Measurements from ENCODE around the gene SIGLEC15.
"Not testable (repeated sequence)": the region's sequence is repeated elsewhere in the genome, so short reads cannot be mapped to it uniquely, and the experiment has no call there.

Gene SIGLEC15

GRCh38 chr18:45805551-45805950, 19.9 kb upstream of the SIGLEC15 start:
- Histone ChIP-seq H3K79me2 (ENCODE audit: low read length) (no peaks in the 10 kb centered on the region), H3K9me3 (replicated peaks; ENCODE audit: insufficient read depth, low read length) (no peaks in the 10 kb centered on the region), H2AFZ (ENCODE audit: low read length) (no peak overlapping the region), H3K4me2 (ENCODE audit: low read depth, low read length) (no peak overlapping the region), H3K9ac (ENCODE audit: low read length) (no peak overlapping the region), H3K4me3 (ENCODE audit: low read length) (no peak overlapping the region), H3K4me1 (ENCODE audit: low read length) (no peaks in the 10 kb centered on the region), H3F3A (ENCODE audit: insufficient read depth, low read length) (no peaks in the 10 kb centered on the region), H3K27ac (ENCODE audit: low read length) (no peak overlapping the region), H3K36me3 (replicated peaks; ENCODE audit: insufficient read depth, low read length) (no peaks in the 10 kb centered on the region), H4K20me1 (ENCODE audit: insufficient read depth, low read length) (no peaks in the 10 kb centered on the region), H3K27me3 (replicated peaks; ENCODE audit: insufficient read depth, low read length) (no peaks in the 10 kb centered on the region), H3K9me2 (replicated peaks; ENCODE audit: insufficient read depth, low read length) (no peaks in the 10 kb centered on the region)
- DNase-seq, result no peak
- TF ChIP-seq EZH2phosphoT487 (IDR thresholded peaks at IDR 0.05; ENCODE audit: low read length) (no peak), CTCF (IDR thresholded peaks at IDR 0.05; ENCODE audit: low read length) (no peak), EZH2 (optimal IDR thresholded peaks at IDR 0.05; ENCODE audit: low read depth, low read length) (no peak)

GRCh38 chr18:45806226-45806625, 19.2 kb upstream of the SIGLEC15 start:
- H3K27ac ChIP-seq (ENCODE audit: low read length), result no peak overlapping the region
- no peaks in the 10 kb centered on the region for H3F3A ChIP-seq (ENCODE audit: insufficient read depth, low read length)
- no peak overlapping the region for H3K9ac ChIP-seq (ENCODE audit: low read length)
- no peak overlapping the region for H3K4me3 ChIP-seq (ENCODE audit: low read length)
- no peaks in the 10 kb centered on the region for H3K36me3 ChIP-seq (replicated peaks; ENCODE audit: insufficient read depth, low read length)
- no peaks in the 10 kb centered on the region for H3K9me2 ChIP-seq (replicated peaks; ENCODE audit: insufficient read depth, low read length)
- no peak overlapping the region for H2AFZ ChIP-seq (ENCODE audit: low read length)
- TF ChIP-seq EZH2 (optimal IDR thresholded peaks at IDR 0.05; ENCODE audit: low read depth, low read length) (no peak), CTCF (IDR thresholded peaks at IDR 0.05; ENCODE audit: low read length) (no peak), EZH2phosphoT487 (IDR thresholded peaks at IDR 0.05; ENCODE audit: low read length) (no peak)
- H3K79me2 ChIP-seq (ENCODE audit: low read length), result no peaks in the 10 kb centered on the region
- H4K20me1 ChIP-seq (ENCODE audit: insufficient read depth, low read length), result no peaks in the 10 kb centered on the region
- no peak overlapping the region for H3K4me2 ChIP-seq (ENCODE audit: low read depth, low read length)
- H3K9me3 ChIP-seq (replicated peaks; ENCODE audit: insufficient read depth, low read length), result no peaks in the 10 kb centered on the region
- no peak for DNase-seq
- no peaks in the 10 kb centered on the region for H3K27me3 ChIP-seq (replicated peaks; ENCODE audit: insufficient read depth, low read length)
- no peaks in the 10 kb centered on the region for H3K4me1 ChIP-seq (ENCODE audit: low read length)

DNA sequence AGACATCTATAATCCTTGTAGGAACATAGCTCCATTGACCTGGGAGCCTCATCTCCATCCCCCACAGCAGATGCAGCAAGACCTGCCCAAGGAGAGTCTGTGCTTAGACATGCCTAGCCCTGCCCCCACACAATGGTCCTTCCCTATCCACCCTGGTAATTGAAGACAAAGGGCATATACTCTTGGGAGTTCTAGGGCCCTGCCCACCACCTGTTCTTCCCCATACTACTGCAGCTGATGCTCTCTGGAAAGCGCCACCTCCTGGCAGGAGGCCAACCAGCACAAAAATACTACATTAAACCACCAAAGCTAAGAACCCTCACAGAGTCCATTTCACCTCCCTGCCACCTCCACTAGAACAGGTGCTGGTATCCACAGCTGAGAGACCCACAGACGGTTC, 18.3 kb upstream of the SIGLEC15 start:
- DNase-seq, result not testable (repeated sequence)

DNA sequence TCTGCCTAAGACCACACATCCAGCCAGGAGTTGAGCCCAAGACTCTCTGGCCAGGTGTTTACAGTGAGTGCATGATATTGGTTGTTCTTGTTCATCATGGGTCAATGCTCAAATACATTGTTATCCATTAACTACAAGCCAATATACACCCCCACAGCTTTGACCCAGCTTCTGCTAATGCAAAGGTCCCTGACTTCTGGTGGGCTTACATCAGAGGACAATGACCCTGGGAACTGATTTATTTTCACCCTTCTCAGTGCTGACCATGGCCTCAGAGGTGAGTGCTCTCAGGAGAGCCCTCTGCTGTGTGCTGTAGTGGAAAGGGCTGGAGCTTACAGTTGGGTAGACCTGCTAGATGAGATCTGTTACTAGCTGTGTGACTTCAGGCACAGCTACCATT, 10.7 kb upstream of the SIGLEC15 start:
- H3F3A ChIP-seq (ENCODE audit: insufficient read depth, low read length); H3K27me3 ChIP-seq (replicated peaks; ENCODE audit: insufficient read depth, low read length): not testable (repeated sequence)

More for the DNA sequence above, 18.3 kb upstream of the SIGLEC15 start:
- not testable (repeated sequence) for H3K9ac ChIP-seq (ENCODE audit: low read length); H4K20me1 ChIP-seq (ENCODE audit: insufficient read depth, low read length); H3K27ac ChIP-seq (ENCODE audit: low read length); H3K4me1 ChIP-seq (ENCODE audit: low read length); H3K79me2 ChIP-seq (ENCODE audit: low read length); H3K9me3 ChIP-seq (replicated peaks; ENCODE audit: insufficient read depth, low read length); H3K4me3 ChIP-seq (ENCODE audit: low read length); H3K9me2 ChIP-seq (replicated peaks; ENCODE audit: insufficient read depth, low read length); H3K27me3 ChIP-seq (replicated peaks; ENCODE audit: insufficient read depth, low read length); H3K36me3 ChIP-seq (replicated peaks; ENCODE audit: insufficient read depth, low read length); H3K4me2 ChIP-seq (ENCODE audit: low read depth, low read length); H3F3A ChIP-seq (ENCODE audit: insufficient read depth, low read length); H2AFZ ChIP-seq (ENCODE audit: low read length)
- peak; percentile 34 for TF ChIP-seq CTCF (IDR thresholded peaks at IDR 0.05; ENCODE audit: low read length)

More for the DNA sequence above, 10.7 kb upstream of the SIGLEC15 start:
- H3K27ac ChIP-seq (ENCODE audit: low read length); H3K9ac ChIP-seq (ENCODE audit: low read length); H3K9me2 ChIP-seq (replicated peaks; ENCODE audit: insufficient read depth, low read length); H2AFZ ChIP-seq (ENCODE audit: low read length); H3K79me2 ChIP-seq (ENCODE audit: low read length); H3K36me3 ChIP-seq (replicated peaks; ENCODE audit: insufficient read depth, low read length); H3K4me1 ChIP-seq (ENCODE audit: low read length); H3K9me3 ChIP-seq (replicated peaks; ENCODE audit: insufficient read depth, low read length); H3K4me3 ChIP-seq (ENCODE audit: low read length); DNase-seq; H3K4me2 ChIP-seq (ENCODE audit: low read depth, low read length); H4K20me1 ChIP-seq (ENCODE audit: insufficient read depth, low read length): not testable (repeated sequence)
